Stimulated activated CD4-positive, alpha-beta T cell treated with anti-CD3 and anti-CD28 coated beads, TNF-alpha, amount 100 ng/mL, for 24 hours (primary cell): ENCODE measurements around the gene ALK.
A peak's percentile ranks its signal among the peaks of the same experiment; 100 is the strongest.
"Not testable (repeated sequence)": the region's sequence is repeated elsewhere in the genome, so short reads cannot be mapped to it uniquely, and the experiment has no call there.

Source experiments
- DNase-seq, 3 experiments: peaks; one replicate each; pipeline ENCODE4 v3.0.0-alpha.2; 2020; ENCODE audit warnings: low read depth in 3 of 3

Gene ALK

GRCh38 chr2:29250977-29251376 is 670.4 kb downstream of the ALK start:
- no peak for DNase-seq

GRCh38 chr2:29249666-29250253 is 671.6 kb downstream of the ALK start:
- DNase-seq = no peak

DNA sequence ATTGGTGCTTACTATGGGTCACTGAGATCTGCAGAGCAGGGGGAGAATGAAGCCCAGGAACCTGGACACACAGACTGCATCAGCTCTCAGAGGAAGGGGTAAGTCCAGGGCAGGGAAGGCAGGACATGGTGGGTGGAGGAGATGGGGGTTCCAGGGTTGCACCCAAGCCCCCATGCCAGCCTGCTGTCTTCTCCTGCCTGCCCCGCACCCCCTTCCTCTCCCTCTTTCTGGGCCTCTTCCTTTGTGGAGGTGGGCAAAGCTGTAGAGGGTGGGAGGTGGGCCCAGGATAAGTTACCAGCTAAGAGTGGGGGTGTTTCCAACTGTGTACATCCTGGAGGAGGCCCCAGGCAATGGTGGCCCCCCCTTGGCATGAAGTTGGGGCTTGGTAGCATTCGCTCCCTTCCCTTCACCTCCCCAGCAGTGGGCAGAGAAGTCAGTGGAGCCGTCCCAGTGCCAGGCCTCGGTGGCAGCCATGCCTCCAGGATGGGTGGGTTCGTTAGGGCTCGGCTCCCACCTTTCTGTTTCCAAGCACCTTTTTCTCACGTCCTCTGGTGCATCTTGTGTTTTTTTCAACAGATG is 674.0 kb downstream of the ALK start:
- no peak for DNase-seq

- no peak for DNase-seq
Measured at GRCh38 chr2:29246383-29247300, 674.7 kb downstream of the ALK start.

- no peak for DNase-seq
Measured at GRCh38 chr2:29245742-29246382, 675.5 kb downstream of the ALK start.

DNA sequence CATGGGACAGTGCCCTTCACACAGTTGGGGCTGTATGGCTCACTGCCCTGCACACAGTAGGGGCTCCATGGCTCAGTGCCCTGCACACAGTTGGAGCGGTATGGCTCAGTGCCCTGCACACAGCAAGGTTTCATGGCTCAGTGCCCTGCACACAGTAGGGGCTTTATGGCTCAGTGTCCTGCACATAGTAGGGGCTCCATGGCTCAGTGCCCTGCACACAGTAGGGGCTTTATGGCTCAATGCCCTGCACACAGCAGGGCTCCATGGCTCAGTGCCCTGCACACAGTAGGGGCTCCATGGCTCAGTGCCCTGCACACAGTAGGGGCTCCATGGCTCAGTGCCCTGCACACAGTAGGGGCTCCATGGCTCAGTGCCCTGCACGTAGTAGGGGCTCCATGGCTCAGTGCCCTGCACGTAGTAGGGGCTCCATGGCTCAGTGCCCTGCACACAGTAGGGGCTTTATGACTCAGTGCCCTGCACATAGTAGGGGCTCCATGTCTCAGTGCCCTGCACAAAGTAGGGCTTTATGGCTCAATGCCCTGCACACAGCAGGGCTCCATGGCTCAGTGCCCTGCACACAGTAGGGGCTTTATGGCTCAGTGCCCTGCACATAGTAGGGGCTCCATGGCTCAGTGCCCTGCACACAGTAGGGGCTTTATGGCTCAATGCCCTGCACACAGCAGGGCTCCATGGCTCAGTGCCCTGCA is 676.2 kb downstream of the ALK start:
- DNase-seq = not testable (repeated sequence)

GRCh38 chr2:29242621-29243375 is 678.6 kb downstream of the ALK start:
- DNase-seq = no peak

GRCh38 chr2:29241955-29242565 is 679.3 kb downstream of the ALK start:
- DNase-seq = no peak

DNA sequence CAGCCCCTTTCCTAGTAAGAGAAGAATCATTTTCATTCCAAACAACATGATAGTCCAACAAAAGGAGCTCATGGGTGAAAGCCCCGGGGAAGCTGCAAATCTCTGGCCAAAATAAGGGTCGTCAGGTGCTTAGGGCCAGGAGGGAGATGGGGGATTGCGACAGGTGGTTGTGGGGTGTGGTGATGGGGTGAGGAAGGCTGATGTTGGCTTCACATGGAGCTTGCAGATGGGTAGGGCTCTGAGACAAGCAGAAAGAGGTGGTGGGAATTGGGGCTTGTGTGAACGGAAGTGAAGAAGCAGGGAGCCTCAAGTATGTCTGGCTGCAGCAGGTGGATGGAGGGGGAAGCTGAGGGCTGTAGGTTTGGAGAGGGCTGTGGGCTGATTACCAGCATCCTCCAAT is 680.0 kb downstream of the ALK start:
- no peak for DNase-seq

DNA sequence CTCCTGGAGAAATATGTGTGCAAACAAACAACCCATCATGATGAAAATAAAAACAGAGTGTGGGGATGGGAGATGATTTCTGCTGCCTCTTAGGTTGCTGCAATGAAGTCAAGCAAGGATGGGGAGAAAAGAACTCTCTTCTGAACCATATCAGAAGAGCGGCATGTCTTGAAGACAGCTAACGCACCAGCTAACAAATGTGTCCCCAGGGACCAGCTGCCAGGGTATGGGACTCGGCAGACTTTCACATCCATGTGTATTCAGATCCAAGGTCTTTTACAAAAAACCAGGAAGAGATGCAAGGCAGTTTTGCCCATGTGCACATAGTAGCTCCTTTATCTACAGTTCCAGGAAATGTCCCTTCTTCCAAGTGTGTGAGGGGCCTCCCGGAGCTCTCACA is 680.8 kb downstream of the ALK start:
- no peak for DNase-seq

DNA sequence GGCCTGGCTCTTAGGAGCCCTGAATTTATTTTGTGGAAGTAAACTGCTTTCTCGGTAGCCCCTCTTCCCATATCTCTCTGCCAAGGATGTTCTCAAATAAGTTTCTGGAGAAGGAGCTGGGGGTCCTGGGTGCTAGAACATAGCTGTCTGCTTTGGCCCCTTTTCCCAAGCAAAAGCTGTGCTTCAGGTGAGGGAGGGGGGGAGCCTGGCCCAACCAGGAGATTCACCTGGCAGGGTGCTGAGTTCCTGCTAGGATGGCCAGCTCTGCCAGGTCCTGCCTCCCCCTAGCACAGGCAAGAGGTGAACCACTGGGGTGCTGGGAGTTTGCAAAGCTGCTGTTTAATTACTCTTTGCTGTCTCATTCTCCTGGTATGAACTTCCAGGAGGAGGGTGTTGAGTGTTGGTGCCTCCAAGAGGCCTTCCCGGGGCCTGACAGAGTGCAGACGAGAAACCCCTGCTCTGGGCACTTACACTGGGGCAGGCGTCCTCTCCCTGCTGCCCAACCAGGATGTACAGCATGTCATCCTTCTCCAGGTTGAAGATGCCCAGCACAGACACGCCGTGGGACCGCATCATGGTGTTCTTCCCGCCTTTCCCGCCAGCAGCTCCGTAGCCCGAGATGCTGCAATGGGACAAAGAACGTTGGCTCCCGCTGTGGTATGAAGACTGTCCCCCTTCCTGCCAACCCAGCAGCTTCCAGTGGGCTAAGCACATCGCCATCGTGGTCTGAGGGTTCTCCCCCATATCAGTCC is 682.0 kb downstream of the ALK start:
- no peak for DNase-seq

DNA sequence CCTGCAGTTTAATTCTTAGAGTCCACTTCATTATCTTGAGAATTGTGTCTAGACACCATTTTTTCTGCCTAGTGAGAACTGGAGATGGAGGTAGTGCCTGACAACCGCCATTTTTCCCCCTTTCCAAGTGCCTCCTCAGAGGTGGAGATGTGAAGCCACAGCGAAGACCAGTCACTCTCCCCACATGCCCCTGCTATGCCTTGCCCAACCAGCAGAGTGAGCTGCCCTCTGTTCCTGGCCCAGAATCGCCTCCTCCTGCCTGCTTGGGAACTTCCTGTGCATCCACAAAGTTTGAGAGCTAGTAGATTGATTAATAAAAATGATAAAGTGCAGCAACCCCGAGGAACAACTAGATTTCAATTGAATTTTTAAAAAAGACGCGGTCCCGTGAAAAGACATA is 682.9 kb downstream of the ALK start:
- DNase-seq = peak in 1 of 3 experiments; percentile 8

GRCh38 chr2:29236074-29236473 is 685.3 kb downstream of the ALK start:
- no peak for DNase-seq

DNA sequence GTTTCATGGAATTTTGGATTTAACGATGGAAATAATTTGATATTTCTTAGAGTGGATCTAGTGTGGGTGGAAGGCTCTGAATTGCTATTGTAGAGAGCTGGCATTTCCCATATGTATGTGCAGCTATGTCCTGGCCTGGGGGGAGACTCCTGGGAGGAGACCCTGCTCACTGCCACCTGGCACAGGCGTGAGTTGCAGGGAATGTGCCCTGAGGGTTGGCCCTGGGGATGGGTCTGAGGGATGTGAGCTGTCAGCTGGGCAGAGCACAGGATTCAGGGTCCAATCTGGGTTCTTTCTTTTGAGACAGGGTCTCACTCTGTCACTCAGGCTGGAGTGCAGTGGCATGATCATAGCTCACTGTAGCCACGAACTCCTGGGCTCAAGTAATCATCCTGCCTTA is 686.0 kb downstream of the ALK start:
- no peak for DNase-seq

DNA sequence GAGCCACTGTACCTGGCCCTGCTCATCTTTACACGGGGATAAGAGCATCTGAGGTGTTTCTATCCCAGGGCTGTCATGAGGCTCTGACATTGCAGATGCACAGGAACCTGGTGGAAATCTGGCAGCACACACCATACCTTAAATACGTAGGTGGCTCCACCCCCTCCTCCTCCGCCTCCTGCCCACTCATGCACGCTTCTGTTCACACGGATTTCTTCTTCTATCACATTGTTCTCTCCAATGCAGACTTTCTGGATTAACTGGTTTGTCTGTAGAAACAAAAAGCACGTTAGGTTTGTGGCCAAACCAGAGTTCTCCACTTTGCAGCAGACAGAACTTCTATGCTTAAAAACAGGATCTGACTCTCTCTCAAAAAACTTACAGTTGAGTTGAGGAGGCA is 688.0 kb downstream of the ALK start:
- no peak for DNase-seq

- no peak for DNase-seq
Measured at GRCh38 chr2:29232041-29232440, 689.3 kb downstream of the ALK start.

- no peak for DNase-seq
Measured at GRCh38 chr2:29229640-29230039, 691.7 kb downstream of the ALK start.

DNA sequence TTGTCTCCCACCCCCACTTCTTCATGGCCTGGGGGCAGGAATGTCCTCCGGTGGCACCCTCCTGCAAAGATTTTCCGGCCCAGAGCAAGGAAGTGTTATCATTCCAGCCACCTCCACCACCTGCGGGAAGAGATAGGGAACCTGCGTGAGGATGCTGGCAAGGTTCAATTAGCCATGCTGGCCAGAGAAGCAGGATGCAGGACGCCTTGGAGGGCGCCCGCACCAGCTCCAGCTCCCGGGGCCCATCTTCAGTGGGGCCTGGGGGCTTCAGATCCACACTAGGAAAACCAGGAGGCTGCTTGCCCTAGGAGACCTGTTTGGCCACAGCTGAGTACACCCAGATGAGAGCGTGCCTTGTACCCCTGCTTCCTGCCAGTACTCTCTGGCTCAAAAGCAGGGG is 692.4 kb downstream of the ALK start:
- no peak for DNase-seq

DNA sequence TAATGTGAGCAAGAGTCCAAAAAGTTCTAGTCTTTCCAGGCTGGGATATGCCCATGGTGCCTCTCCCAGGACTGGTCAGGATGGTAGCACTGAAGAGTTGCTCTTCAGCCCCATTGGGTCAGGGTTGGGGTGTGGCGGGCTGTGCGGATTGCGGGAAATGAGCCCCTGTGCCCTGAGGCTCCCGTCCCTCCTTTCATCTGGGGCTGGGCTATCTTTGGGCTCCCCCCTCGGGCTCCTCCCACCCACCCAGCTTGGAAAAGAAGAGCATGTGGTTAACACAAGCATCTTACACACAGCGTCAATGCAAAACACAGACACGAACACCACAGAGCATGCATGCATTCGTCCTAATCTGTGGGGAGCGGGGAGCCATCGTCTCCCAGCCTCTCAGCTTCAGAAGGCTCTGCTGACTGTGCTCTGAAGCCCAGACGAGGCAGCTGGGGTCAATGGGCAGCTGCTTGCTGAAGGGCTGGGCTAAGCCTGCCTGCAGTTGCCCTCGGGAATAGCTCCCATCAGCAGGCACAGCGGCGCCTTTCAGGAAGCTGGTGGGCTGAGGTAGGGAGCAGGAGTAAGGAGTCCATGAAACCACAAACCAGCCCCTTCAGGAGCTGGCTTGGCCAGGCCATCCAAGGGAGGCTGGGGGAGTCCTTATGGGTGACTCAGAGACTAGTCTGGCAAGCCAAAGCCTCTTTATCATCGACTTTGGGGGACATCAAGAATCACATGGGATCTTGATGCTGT is 693.3 kb downstream of the ALK start:
- no peak for DNase-seq
